ELF-1 (cell line): ENCODE measurements around the gene GNG14.
"Not testable (repeated sequence)": the region's sequence is repeated elsewhere in the genome, so short reads cannot be mapped to it uniquely, and the experiment has no call there.

Experiments
- DNase-seq: peaks from one replicate; pipeline ENCODE4 v3.0.0-alpha.2; 2016; ENCODE audit warnings: low read depth, low spot score

Gene GNG14

GRCh38 chr19:12696366-12697335, 8.9 kb downstream of the GNG14 start, which contains the start of gene FBXW9:
FBXW9 (minus strand) TSS chr19:12696631; CDS start chr19:12696581, 50 bp downstream.
- DNase-seq = peak; percentile 98

GRCh38 chr19:12697425-12697824, 9.6 kb downstream of the GNG14 start:
- not testable (repeated sequence) for DNase-seq

GRCh38 chr19:12698138-12698537, 10.3 kb downstream of the GNG14 start:
- DNase-seq = no peak

GRCh38 chr19:12701596-12702282, 13.9 kb downstream of the GNG14 start:
- DNase-seq = no peak

GRCh38 chr19:12703046-12703445, 15.2 kb downstream of the GNG14 start:
- DNase-seq = peak; percentile 97

GRCh38 chr19:12705169-12705568, 17.4 kb downstream of the GNG14 start:
- DNase-seq = no peak

- no peak for DNase-seq
Measured at GRCh38 chr19:12705654-12706331, 18.0 kb downstream of the GNG14 start.

- DNase-seq = no peak
Measured at GRCh38 chr19:12706332-12706718, 18.5 kb downstream of the GNG14 start.

- no peak for DNase-seq
Measured at GRCh38 chr19:12708641-12709040, 20.8 kb downstream of the GNG14 start.

GRCh38 chr19:12711187-12711586, 23.4 kb downstream of the GNG14 start:
- DNase-seq = no peak

GRCh38 chr19:12712077-12712476, 24.3 kb downstream of the GNG14 start:
- DNase-seq = not testable (repeated sequence)

GRCh38 chr19:12713304-12713703, 25.5 kb downstream of the GNG14 start:
- DNase-seq = not testable (repeated sequence)

GRCh38 chr19:12715102-12715501, 27.3 kb downstream of the GNG14 start:
- DNase-seq = no peak

GRCh38 chr19:12715929-12716328, 28.1 kb downstream of the GNG14 start:
- no peak for DNase-seq

- no peak for DNase-seq
Measured at GRCh38 chr19:12720296-12720695, 32.5 kb downstream of the GNG14 start.

- DNase-seq = peak; percentile 27
Measured at GRCh38 chr19:12720851-12721655, 33.3 kb downstream of the GNG14 start.

GRCh38 chr19:12721656-12722565, 34.1 kb downstream of the GNG14 start:
- peak; percentile 66 for DNase-seq

GRCh38 chr19:12722566-12723380, 35.0 kb downstream of the GNG14 start:
- peak; percentile 98 for DNase-seq

- no peak for DNase-seq
Measured at GRCh38 chr19:12723381-12723640, 35.5 kb downstream of the GNG14 start.
